Suppressor macrophage treated with lipopolysaccharide for 4 hours (primary cell): ENCODE data around the gene ZNRD2.
"Not testable (repeated sequence)": the region's sequence is repeated elsewhere in the genome, so short reads cannot be mapped to it uniquely, and the experiment has no call there.

Experiments
- DNase-seq: peaks from one replicate; pipeline ENCODE4 v3.0.0-alpha.2; 2020

The ZNRD2 gene

GRCh38 chr11:65569973-65570918 lies at the start of gene ZNRD2:
ZNRD2 (plus strand) TSS chr11:65570477; CDS start chr11:65570492, 15 bp downstream.
- peak; percentile 99 for DNase-seq

- DNase-seq, result not testable (repeated sequence)
Measured at GRCh38 chr11:65521777-65522521, 48.3 kb upstream of the ZNRD2 start.

GRCh38 chr11:65522718-65523630 lies 47.3 kb upstream of the ZNRD2 start:
- peak; percentile 45 for DNase-seq

DNA sequence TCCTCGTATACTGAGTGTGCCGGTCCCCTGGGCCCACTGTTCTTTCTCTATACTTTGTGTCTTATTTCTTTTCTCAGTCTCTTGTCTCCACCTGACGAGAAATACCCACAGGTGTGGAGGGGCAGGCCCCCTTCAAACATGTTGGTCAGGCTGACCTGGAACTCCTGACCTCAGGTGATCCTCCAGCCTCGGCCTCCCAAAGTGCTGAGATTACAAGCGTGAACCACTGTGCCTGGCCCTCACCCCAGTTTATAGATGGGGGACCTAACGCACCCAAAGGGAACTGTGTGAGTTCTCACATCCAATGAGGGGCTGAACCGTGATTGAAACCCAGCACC lies 46.7 kb upstream of the ZNRD2 start:
- not testable (repeated sequence) for DNase-seq

DNA sequence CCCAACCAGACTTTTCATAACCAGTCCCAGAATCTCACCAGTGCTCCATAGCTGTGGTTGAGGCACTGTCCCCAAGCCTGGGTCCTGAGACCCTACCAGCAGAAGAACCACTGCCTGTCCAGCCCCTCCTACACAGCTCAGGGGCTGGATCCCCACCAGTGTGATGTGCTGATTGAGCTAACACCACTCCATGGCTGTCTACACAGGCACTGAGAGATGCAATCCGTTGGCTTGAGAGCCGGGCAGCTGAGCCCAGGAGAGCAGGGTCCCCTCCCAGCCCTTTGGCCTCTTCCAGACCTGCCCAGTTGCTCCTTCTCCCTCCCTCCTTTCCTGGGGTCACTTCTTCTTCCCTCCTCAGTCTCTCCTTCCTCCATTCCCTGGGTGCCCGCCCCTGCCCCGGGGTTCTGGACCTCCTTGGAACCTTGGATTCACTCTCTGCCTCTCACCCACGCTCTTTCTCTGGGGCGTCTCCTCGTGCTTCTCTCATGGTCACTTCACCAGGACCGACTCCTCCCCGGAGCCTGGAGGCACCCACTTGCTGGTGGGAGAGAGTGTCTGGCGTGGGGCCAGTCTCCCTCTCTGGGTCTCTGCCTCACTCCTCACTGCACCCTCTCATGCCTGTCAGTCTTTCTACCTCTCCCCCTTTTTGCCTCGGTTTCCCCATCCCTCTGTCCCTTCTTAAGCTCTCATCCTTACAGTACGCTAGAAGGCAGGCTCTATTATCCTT lies 46.1 kb upstream of the ZNRD2 start:
- DNase-seq, result no peak

DNA sequence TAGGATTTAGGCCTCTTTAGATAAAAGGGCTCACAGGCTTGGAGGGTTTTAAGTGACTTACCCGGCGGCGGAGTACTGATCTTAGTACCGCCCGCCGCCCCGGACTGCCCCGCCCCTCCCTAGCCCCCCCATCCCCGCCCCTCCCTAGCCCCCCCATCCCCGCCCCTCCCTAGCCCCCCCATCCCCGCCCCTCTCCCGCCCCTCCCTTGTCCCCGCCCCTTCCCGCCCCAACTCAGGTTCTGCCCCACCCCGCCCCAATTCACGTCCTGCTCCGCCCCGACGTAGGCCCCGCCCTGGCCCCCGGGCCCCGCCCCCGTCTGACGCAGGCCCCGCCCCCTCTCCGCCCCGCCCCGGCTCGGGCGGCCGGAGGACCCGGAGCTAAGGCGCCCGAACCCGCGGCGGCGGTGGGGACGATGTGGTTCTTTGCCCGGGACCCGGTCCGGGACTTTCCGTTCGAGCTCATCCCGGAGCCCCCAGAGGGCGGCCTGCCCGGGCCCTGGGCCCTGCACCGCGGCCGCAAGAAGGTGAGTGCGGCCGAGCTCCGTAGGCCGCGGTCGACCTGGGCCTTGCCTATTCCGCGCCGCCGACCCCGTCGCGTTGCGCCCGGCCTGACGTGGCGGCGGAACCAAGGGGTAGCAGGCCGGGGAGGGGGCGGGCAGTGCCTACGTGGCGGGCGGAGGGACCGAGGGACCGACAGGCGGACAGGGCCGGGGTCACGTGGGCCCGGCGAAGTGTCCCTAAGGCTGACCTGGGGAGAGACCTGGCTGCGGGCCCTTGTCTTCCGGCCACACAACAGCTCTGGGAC lies 45.3 kb upstream of the ZNRD2 start, which contains the start of gene SCYL1:
Gene SCYL1 (plus strand): TSS at position 343 of the 805 bp plus-strand sequence. CDS start 71 bp downstream, at position 414.
- peak; percentile 89 for DNase-seq

- DNase-seq, result no peak
Measured at GRCh38 chr11:65525546-65526480, 44.5 kb upstream of the ZNRD2 start.

DNA sequence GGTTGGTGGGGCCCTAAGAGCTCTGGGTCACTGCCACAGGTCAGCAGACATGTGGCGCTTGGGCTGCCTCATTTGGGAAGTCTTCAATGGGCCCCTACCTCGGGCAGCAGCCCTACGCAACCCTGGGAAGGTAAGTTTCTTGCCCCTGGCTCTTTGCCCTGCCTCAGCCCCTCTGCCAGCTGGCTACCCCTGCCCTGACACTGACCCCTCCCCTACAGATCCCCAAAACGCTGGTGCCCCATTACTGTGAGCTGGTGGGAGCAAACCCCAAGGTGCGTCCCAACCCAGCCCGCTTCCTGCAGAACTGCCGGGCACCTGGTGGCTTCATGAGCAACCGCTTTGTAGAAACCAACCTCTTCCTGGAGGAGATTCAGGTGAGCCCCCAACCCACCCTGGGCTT lies 43.5 kb upstream of the ZNRD2 start:
- DNase-seq, result no peak

DNA sequence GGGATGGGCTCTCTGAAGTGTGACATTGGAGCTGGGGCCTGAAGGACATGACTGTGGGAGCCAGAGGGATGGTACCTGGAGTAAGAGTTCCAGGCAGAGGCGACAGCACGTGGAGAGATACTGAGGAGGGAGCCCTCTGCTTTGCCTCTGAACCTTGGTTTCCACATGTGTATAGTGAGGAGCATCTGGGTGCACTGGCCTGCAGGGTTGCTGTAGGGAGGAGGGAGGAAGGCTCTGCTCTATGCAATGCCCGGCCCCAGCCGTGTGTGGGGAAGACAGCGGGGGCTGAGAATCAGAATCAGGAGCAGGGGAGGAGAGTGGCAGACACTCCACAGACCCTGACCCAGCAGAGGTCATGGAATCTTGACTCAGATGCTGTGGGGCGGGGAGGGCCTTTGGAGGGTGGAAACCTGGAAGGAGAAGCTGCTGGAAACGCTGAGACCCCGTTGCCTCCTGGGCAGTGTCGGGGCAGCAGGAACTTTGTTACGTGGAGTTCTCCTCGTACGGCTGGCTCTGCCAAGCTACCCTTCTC lies 41.4 kb upstream of the ZNRD2 start:
- no peak for DNase-seq

DNA sequence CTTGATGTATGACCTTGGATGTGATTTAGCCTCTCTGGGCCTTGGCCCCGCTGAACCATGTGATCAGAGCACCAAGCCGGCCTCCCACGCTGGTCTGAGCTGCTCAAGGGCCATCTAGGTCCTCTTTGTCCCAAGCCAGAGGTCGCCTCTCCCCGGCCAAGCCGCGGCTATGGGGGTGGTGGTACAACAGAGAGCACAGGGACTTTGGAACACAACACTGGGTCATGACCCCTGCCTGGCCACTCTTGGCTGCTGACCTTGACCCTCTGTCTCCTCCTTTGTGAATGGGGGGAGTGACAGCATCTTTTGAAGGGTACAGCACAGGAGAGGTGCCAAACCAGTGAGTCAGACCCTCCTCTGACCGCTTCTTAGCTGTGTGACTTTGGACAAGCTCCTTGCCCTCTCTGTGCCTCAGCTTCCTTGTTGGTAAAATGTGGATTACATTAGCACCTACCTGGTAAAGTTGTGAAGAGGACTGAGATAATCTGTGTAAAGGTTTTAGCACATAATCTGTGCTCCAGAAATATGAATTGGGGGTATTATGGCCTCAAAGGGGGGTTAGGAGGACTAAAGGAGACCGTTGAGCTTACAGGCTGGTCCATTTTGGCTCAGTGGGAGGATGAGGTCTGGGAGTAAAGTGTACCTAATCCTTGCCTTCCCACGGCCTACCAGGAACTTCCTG lies 40.7 kb upstream of the ZNRD2 start:
- no peak for DNase-seq

- DNase-seq, result no peak
Measured at GRCh38 chr11:65530157-65530496, 40.1 kb upstream of the ZNRD2 start.

- no peak for DNase-seq
Measured at GRCh38 chr11:65532388-65533064, 37.8 kb upstream of the ZNRD2 start.

DNA sequence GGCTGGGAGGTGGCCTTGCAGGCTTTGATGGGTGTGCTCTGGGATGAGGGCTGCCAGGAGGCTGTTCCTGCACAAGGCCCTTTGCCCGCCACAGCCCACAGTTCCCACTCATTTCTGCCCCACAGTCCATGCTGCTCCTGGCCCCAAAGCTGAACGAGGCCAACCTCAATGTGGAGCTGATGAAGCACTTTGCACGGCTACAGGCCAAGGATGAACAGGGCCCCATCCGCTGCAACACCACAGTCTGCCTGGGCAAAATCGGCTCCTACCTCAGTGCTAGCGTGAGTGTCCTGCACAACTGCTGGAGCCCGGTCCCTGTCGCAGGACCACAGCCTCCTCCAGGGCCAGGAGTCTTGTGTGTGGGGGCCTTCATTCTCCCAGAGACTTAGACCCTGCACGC lies 35.2 kb upstream of the ZNRD2 start:
- no peak for DNase-seq

- no peak for DNase-seq
Measured at GRCh38 chr11:65536412-65537295, 33.6 kb upstream of the ZNRD2 start.

- DNase-seq, result no peak
Measured at GRCh38 chr11:65537296-65537597, 33.0 kb upstream of the ZNRD2 start.

- no peak for DNase-seq
Measured at GRCh38 chr11:65537620-65538231, 32.6 kb upstream of the ZNRD2 start.

- DNase-seq, result no peak
Measured at GRCh38 chr11:65538232-65538914, 31.9 kb upstream of the ZNRD2 start.
